ENCODE data around the gene PLXNA4. TPM values are rescaled to one million over a fixed set of nuclear protein-coding genes. Genes with fewer than 3 reads are reported as not detected.

PLXNA4 gene
- total and polyA plus RNA-seq, 2 experiments from 2014 or later: 0.08 to 0.80 TPM

- TF ChIP-seq REST (IDR thresholded peaks at IDR 0.05; ENCODE audit: unreplicated experiment) (no peak), ETS1 (IDR thresholded peaks at IDR 0.05) (no peak), POLR2AphosphoS5 (IDR thresholded peaks at IDR 0.05; ENCODE audit: low read depth) (no peak), STAT1 (IDR thresholded peaks at IDR 0.05; ENCODE audit: unreplicated experiment) (no peak), ZNF114 (CRISPR knock-in tag; IDR thresholded peaks at IDR 0.05) (no peak), EZH2 (IDR thresholded peaks at IDR 0.05; ENCODE audit: low read depth, unreplicated experiment) (no peak), EZH2phosphoT487 (IDR thresholded peaks at IDR 0.05; ENCODE audit: unreplicated experiment) (no peak), ZNF331 (CRISPR knock-in tag; IDR thresholded peaks at IDR 0.05; ENCODE audit: low read depth) (no peak)
- H3K4me3 Mint-ChIP-seq: no peak overlapping the region
- no peak overlapping the region for H2AFZ ChIP-seq
- peaks cover 15% of the 10 kb centered on the region for H3K4me1 Mint-ChIP-seq
- no peak overlapping the region for H3K4me2 ChIP-seq
- no peaks in the 10 kb centered on the region for H3F3A ChIP-seq (replicated peaks; ENCODE audit: low read depth)
- H3K9me2 ChIP-seq (ENCODE audit: insufficient read depth): no peaks in the 10 kb centered on the region
- no peaks in the 10 kb centered on the region for H3K9me3 Mint-ChIP-seq
- DNase-seq (ENCODE audit: low spot score) (no peak), ATAC-seq (no peak)
- H3K36me3 ChIP-seq (ENCODE audit: insufficient read depth): no peaks in the 10 kb centered on the region
- no peak overlapping the region for H3K27ac Mint-ChIP-seq
- no peaks in the 10 kb centered on the region for H4K20me1 ChIP-seq (replicated peaks; ENCODE audit: insufficient read depth)
- H3K79me2 ChIP-seq (replicated peaks; ENCODE audit: insufficient read depth): no peaks in the 10 kb centered on the region
- H3K27me3 ChIP-seq (ENCODE audit: insufficient read depth): no peaks in the 10 kb centered on the region
- no peak overlapping the region for H3K4me3 ChIP-seq
- H3K36me3 Mint-ChIP-seq (ENCODE audit: low read depth): no peaks in the 10 kb centered on the region
- peaks cover 8% of the 10 kb centered on the region for H3K27me3 Mint-ChIP-seq (ENCODE audit: insufficient read depth, low read depth, poor library complexity)
- no peak overlapping the region for H3K27ac ChIP-seq (ENCODE audit: low read depth)
- H3K4me1 ChIP-seq (ENCODE audit: insufficient read depth): no peaks in the 10 kb centered on the region
These were observed 369.1 kb downstream of the PLXNA4 start for GRCh38 chr7:132207211-132207610.

GRCh38 chr7:132206594-132206993 lies 369.7 kb downstream of the PLXNA4 start:
- Mint-ChIP-seq H3K36me3 (ENCODE audit: low read depth) (no peaks in the 10 kb centered on the region), H3K4me3 (no peak overlapping the region), H3K27ac (no peak overlapping the region), H3K27me3 (ENCODE audit: insufficient read depth, low read depth, poor library complexity) (peaks cover 8% of the 10 kb centered on the region), H3K9me3 (no peaks in the 10 kb centered on the region), H3K4me1 (peaks cover 15% of the 10 kb centered on the region)
- Histone ChIP-seq H3K27ac (ENCODE audit: low read depth) (no peak overlapping the region), H3K79me2 (replicated peaks; ENCODE audit: insufficient read depth) (no peaks in the 10 kb centered on the region), H4K20me1 (replicated peaks; ENCODE audit: insufficient read depth) (no peaks in the 10 kb centered on the region), H3K27me3 (ENCODE audit: insufficient read depth) (no peaks in the 10 kb centered on the region), H3K4me1 (ENCODE audit: insufficient read depth) (no peaks in the 10 kb centered on the region), H3K36me3 (ENCODE audit: insufficient read depth) (no peaks in the 10 kb centered on the region), H2AFZ (peak overlapping the region; percentile 91), H3F3A (replicated peaks; ENCODE audit: low read depth) (no peaks in the 10 kb centered on the region), H3K4me2 (no peak overlapping the region), H3K9me2 (ENCODE audit: insufficient read depth) (0 out of 2 replicates have a peak, but pooled peaks cover 2% of the 10 kb centered on the region), H3K4me3 (no peak overlapping the region)
- DNase-seq (ENCODE audit: low spot score) (no peak), ATAC-seq (no peak; the same call in 1 of the 3 replicates)
- TF ChIP-seq JUNB (IDR thresholded peaks at IDR 0.05; ENCODE audit: unreplicated experiment) (no peak), ZNF331 (CRISPR knock-in tag; IDR thresholded peaks at IDR 0.05; ENCODE audit: low read depth) (no peak), REST (IDR thresholded peaks at IDR 0.05; ENCODE audit: unreplicated experiment) (no peak), NANOG (IDR thresholded peaks at IDR 0.05; ENCODE audit: borderline replicate concordance) (no peak), STAT1 (IDR thresholded peaks at IDR 0.05; ENCODE audit: unreplicated experiment) (no peak), EZH2phosphoT487 (IDR thresholded peaks at IDR 0.05; ENCODE audit: unreplicated experiment) (no peak), POLR2AphosphoS5 (IDR thresholded peaks at IDR 0.05; ENCODE audit: low read depth) (no peak), EZH2 (IDR thresholded peaks at IDR 0.05; ENCODE audit: low read depth, unreplicated experiment) (no peak), ZNF114 (CRISPR knock-in tag; IDR thresholded peaks at IDR 0.05) (no peak), CREB1 (CRISPR knock-in tag; IDR thresholded peaks at IDR 0.05; ENCODE audit: low read depth) (no peak), ETS1 (IDR thresholded peaks at IDR 0.05) (no peak), CTCF (conservative IDR thresholded peaks at IDR 0.05; ENCODE audit: low read depth in 2 of 2) (no peak)

Data from GM23338 (cell line).